GM12873 (cell line): Measurements from ENCODE around the gene NKAIN2.

Source experiments
- TF ChIP-seq, protein P1 (sequence below): IDR thresholded peaks from 2 replicates; pipeline ENCODE4 v1.5.1; 2012; ENCODE audit warnings: low read depth, mild to moderate bottlenecking, moderate library complexity, low read length, control low read depth; ENCODE audit not compliant: insufficient read depth; ENCODE audit errors: missing control alignments

NKAIN2 gene

DNA sequence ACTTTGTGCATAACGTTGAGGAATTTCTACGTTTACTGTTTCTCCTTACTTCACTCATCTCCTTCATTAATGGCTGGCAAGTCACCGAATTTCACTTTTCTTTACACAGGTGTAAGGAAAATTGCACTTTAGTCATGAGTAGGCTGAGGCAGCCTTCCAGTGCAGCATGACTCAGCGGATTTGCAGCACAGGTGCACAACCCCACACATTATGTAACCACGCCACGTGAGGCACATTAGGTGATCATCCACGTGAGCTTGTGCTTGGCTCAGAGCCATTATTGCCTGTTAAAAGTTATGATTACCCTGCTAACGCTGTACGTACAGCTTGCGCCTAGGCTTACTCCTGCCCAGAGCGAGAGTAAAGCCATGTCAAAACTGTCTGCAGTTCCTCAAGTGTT is 158.8 kb downstream of the NKAIN2 start:
- TF ChIP-seq, protein P1, sequence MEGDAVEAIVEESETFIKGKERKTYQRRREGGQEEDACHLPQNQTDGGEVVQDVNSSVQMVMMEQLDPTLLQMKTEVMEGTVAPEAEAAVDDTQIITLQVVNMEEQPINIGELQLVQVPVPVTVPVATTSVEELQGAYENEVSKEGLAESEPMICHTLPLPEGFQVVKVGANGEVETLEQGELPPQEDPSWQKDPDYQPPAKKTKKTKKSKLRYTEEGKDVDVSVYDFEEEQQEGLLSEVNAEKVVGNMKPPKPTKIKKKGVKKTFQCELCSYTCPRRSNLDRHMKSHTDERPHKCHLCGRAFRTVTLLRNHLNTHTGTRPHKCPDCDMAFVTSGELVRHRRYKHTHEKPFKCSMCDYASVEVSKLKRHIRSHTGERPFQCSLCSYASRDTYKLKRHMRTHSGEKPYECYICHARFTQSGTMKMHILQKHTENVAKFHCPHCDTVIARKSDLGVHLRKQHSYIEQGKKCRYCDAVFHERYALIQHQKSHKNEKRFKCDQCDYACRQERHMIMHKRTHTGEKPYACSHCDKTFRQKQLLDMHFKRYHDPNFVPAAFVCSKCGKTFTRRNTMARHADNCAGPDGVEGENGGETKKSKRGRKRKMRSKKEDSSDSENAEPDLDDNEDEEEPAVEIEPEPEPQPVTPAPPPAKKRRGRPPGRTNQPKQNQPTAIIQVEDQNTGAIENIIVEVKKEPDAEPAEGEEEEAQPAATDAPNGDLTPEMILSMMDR: no peak

DNA sequence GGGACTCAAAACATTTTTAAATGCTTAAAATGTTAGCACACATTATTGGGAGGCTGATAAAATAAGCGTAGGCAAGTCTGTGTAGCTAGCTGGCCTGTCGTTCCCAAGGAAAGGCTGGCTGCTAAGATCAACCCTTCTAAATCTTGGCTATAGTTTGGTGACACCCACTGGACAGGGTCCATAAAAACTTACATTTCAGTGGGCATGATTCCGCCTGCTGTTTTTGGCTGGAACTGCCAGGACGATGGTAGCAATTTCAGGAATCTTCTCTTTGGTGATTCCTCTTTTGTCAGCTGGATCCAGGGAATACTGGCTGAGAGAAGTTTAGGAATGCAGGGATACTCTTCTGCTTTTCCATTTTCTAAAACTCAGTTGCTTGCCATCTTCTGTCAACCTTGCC is 162.2 kb downstream of the NKAIN2 start:
- TF ChIP-seq, protein P1: no peak

DNA sequence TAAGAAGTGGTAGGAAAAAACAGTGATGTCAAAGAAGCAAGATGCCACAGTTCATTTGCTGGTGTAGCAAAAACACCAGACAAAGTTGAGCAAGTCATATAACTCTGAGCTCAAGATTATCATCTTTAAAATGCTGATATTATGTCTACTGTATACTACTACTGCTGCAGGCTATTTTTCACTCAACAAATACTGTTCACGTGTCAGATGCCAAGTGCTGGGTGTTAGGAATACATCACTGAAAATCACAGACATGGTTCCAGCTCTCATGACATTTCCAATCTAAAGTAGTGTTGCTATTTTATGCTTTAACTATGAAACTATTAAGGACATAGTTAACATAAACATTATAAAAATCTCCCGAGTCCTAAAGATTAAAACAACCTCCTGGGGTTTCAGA is 163.0 kb downstream of the NKAIN2 start:
- TF ChIP-seq, protein P1: no peak

DNA sequence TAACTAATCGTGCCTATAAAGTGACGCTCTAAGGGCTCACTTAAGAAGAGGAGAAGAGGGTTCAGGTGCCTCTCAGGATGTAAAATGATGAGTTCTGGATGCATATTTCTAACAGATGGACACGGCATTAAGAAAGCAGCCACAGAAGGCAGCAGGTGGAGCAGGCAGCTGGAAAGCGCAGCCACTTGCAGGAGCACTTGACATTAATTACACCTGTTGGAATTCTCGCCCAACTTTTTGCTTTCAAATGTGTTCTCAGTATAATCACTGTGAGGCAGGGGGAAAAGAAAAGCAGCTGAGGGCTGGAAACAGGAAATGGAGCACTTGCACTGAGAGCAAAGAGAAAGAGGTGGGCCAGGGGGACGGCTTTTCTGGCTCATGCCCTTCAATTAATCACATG is 164.2 kb downstream of the NKAIN2 start:
- TF ChIP-seq, protein P1: no peak

DNA sequence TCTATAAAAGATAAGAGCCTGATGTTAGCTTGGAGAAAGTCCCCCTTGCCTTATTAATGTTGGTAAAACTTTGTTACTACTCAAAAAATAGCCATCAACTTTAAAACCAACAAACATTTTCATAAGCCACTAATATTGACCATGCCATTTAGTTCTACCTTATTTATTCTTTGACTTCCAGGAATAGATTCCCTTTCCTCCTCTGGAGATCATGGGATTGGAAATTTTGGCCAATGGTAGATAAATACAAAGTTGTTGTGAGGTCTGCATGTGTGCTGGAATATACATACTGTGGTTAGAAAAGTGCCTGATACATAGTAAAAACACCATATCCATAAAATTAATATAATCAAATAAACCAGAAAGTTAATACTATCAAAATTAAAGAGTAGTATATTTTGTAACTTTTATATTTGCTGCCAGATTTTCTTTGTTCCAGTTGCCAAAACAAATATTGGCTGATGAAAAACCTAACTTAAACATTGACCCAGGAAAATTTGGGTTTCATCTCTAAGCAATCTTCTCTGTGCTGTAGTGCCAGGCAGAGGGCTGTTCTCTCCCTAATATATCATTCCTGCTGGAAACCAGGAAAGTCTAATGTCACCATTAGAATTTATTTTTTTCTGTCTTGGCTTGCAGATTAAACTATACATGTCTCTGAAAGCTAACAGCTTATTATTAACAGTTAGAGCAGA is 169.1 kb downstream of the NKAIN2 start:
- TF ChIP-seq, protein P1: no peak

DNA sequence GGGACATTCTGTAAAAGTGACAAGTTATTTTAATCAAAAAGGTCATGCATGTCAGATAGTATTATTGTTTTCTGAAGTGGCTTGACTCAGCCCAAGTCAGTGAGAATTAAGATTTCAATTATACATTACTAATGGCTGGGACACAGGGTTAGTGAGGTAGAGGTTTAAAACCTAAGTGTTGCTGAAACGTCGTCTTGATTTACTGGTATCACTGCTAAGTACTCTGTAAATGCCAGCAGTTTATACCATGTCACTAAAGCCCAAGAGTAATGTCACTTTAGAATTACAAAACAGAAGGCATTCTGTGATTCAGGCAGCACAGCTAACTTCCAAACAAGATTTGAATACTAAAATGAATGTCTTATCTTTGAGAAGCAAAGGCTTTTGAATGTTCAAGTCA is 176.6 kb downstream of the NKAIN2 start:
- TF ChIP-seq, protein P1: no peak

DNA sequence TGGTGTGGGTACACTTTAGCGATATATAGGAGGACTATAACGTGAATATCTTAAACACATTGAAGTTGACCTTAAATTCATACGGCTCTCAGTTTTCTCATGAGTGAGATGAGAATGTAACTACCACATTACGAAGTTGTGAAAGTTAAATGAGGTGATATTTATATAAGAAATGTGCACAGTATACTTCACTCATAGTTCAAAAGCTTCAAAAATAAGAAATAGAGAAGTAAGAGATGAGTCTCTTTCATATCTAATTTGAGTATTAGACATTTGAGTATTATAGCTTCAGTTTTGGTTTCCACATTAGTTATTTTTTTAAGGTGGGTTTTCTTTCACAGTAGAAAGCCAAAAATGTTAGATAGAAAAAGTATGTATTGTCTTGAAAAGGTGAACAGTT is 183.3 kb downstream of the NKAIN2 start:
- TF ChIP-seq, protein P1: no peak
